ENCODE results near the gene RSPO1.
"Not testable (repeated sequence)": the region's sequence is repeated elsewhere in the genome, so short reads cannot be mapped to it uniquely, and the experiment has no call there.

The RSPO1 gene

GRCh38 chr1:37612186-37612585 is 22.5 kb downstream of the RSPO1 start:
- DNase-seq, result no peak

GRCh38 chr1:37609994-37610393 is 24.7 kb downstream of the RSPO1 start:
- no peak for DNase-seq

- DNase-seq, result no peak
Measured at GRCh38 chr1:37609002-37609401, 25.7 kb downstream of the RSPO1 start.

DNA sequence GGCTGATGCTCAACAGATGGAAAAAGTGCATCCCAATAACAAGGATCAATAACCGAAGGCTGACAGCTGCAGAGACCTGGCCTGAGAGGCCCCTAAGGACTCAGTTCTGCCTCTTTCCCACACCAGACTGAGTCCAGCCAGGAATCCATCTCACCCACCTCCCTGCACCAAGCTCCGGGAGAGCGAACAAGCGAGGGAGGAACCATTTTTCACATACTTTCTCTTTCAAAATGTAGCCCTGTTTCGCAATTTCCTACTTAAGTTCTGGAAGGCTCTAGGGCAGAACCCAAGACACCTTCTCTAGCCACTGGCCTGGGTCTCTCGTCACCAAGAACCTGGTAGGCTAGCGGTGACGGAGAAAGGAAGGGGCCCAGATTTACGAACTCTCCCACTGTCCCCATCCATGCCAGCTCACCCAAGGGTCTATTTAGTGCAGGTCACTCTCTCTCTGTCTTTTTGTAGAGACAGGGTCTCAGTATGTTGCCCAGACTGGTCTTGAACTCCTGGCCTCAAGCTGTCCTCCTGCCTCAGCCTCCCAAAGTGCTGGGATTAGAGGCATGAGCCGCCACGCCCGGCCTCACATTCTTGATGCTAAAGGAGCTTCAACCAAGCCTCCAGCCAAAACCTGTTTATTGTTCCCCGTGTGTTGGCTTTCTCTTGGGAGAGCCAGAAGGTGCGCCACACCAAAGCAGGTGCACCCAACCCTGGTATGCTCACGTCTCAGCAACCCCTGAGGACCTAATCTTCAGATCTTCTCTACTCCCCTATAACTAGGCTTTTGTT is 28.0 kb downstream of the RSPO1 start:
- DNase-seq, result peak; percentile 10

- no peak for DNase-seq
Measured at GRCh38 chr1:37605806-37606474, 28.8 kb downstream of the RSPO1 start.

DNA sequence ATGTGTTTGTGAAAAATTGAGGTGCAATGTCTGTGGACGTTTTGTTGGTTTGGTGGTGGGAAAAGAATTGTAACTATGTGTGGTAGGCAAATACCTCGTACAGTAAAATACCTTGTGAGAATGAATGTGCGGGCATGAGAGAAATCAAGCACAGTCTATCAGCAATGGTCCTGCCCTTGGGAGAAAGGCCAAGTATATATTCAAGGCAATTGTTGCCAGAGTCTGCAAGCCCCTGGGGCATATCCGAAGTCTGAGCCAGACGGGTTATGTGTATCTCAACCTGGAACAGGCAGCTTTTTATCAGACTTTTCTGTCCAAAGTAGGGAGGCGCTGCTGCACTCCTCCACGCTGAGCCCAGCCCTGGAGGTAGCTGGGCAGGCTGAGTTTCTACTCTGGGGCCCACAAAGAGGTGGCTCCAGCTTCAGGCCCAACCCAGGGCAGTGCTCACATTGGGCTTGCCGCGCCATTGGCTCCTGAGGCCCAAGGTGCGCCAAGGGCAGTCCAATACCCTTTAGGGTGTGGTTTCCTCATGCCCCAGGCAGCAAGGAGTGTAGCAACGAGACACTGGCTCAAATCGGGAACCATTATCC is 29.5 kb downstream of the RSPO1 start:
- DNase-seq, result no peak

DNA sequence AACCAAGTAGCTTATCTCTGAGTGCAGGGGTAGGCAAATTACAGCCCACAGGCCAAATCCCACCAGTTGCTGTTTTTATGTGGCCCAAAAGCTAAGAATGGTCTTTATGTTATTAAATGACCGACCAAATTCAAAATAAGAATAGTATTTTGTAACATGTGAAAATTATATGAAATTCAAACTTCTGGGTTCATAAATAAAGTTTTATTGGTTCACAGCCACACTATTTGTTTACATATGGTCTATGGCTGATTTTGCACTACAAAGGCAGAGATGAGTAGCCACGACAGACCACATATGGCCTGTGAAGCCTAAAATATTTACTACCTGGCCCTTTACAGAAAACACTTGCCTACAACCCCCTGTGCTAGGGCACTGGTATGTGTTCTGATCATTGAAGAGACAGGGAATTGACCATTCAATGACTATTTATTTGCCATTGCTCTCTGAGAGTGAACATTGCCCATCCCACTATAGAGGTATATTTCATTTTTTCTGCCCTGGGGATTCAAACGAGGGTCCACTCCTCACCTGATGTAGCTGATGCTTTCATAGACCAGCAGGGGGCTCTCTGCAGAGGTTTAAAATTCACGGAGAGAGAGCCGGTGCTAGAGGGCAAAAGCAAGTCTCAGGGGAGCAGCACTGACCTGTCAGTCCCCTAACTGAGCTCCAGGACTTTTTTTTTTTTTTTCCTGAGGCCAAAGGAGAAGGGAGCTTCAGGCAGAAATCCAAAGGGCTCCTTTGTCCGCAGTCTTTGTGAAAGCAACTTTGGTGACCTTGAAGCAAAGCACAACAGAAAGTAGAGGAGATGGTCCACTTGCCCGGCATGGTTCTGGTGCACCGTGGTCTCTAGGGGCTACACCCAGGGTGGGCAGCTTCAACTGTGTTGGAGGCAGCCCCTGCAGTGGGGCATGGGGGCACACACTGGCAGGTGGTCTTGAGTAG is 31.7 kb downstream of the RSPO1 start:
- peak; percentile 34 for DNase-seq

GRCh38 chr1:37601441-37601840 is 33.3 kb downstream of the RSPO1 start:
- no peak for DNase-seq

DNA sequence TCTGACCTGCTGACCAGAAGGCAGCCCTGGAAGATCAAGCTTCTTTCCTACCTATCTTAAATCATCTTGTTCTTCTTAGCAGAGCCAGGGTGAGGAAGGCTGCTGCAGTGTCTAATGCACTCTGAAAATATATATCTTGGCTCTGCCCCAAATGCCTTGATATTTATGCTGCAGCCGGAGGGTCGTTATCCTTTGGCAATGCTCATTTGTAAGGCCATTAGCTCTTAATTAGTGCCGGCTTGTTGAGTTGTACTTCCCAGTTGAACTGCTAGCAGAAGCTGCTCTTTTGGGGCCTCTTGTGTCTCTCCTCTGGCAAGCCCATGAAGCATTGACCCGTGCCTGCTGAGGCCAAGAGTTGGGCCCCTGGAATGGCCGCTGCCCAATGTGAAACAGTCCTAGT is 34.8 kb downstream of the RSPO1 start:
- no peak for DNase-seq

GRCh38 chr1:37596182-37596667 is 38.5 kb downstream of the RSPO1 start:
- no peak for DNase-seq

DNA sequence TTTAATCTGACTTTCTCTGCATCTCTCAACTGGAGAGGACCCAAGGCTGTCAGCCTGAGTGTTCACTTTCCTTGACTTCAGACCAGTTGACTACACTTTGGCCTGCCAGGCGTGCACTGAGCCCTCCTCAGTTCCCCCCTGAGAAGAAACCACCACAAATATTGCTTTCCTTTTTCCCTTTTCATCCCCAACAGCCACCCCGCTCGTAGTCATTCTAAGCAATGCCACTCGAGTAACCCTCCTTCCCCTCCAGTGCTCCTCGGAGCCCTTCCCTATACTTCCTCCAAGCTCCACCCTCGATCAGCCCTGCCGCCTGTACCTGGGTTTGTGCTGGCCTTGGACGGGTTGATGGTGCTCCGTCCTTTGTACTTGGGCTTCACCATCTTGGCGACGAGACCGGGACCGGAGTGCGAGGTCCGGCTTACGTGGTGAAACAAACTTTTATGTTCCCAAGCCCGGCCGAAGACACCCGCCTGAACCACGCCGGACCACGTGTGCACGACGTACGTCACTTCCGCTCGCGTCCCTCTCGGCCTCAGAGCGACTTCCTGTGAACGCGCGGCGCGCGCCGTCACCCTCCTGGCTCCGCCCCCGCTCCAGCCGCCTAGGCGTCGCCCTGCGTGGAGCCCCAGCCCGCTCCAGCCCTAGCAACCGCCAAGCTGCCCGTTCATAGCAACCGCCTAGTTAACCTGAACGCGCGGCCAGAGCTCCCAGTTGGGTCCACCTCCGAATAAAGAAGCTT is 39.1 kb downstream of the RSPO1 start, which contains the start of gene GNL2:
Gene GNL2, minus strand, starts transcription at position 498 of the 742 bp plus-strand sequence. Its CDS starts 115 bp downstream, at position 383.
- DNase-seq, result peak; percentile 96

DNA sequence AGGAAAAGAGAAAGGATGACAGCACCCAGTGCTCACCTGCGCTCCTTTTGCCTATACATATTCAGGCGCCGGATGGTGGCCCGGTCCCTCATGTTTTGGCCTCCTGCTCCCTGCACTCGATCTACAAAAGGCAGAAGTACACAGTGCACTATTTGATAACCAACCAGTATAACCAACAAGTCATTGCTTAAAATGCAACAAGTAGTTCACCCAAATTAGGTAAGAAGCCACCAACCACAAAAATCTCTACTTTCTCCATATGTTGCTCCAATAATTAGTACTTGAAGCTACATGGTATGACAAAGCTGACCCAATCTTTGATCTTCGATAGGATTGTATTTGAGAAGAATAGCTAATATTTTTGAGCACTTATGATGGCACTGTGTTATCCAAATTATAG is 41.0 kb downstream of the RSPO1 start:
- DNase-seq, result no peak

- DNase-seq, result no peak
Measured at GRCh38 chr1:37588939-37589338, 45.8 kb downstream of the RSPO1 start.

DNA sequence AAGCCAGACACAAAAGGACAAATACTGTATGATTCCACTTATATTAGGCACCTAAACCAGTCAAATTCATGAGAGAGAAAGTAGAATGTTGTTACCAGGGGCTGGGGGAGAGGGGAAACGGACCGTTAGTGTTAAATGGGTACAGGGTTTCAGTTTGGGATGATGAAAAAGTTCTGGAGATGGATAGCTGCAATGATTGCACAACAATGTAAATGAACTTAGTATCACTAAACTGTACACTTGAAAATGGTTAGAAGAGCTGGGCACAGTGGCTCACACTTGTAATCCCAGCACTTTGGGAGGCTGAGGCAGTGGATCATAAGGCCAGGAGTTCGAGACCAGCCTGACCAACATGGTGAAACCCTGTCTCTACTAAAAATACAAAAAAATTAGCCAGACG is 50.1 kb downstream of the RSPO1 start:
- not testable (repeated sequence) for DNase-seq

- DNase-seq, result peak; percentile 47
Measured at GRCh38 chr1:37575692-37576091, 59.0 kb downstream of the RSPO1 start.

DNA sequence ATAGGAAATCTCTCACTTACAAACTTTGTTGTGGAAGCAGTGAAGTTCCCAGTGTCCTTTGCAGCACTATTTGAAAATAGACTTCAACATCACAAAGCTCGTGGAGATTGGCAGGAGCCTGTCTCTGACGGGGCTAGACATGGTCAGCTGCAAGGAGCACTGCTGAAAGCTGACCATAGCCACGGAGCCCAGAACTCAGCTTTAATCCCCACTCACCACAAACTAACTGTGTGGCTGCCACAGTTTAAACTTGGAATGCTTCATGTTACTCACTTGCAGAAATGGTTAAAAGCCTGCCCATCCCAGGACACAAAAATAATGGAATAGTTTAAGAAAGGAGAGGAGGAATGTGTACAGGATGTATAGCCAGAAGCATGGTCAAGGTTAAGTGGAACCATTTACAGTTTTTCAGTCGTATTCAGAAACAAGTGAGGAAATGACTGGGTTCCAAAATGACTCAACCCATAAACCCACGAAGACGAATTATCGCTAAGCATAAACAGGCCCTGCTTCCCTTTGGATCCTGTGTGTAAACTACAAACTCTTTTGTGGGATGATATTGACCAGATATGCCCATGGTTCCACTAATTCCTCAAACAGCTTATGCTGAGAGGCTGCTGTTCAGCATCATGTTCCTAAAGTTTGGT is 59.7 kb downstream of the RSPO1 start:
- peak; percentile 84 for DNase-seq

GRCh38 chr1:37570528-37571334 is 64.0 kb downstream of the RSPO1 start:
- DNase-seq, result no peak

- DNase-seq, result no peak
Measured at GRCh38 chr1:37567023-37567422, 67.7 kb downstream of the RSPO1 start.

DNA sequence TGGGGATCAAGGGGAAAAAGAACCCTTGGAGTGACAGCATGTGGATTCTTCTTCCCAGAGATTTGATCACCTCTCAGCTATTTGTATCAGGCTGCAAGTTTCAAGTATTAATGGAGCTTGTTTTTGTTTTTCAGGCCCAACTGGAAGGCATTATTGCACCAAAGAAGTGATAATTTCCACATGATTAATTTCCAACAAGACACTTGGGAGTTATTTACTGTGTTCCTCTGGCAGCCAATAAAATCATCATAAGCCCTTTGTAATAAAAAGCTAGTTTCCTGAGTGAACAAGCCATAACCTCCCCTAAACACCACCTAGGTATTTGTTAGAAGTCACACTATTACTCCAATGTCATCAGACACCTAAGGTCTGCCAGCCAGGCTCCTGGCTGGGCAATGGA is 69.8 kb downstream of the RSPO1 start:
- no peak for DNase-seq

- DNase-seq, result no peak
Measured at GRCh38 chr1:37562984-37563383, 71.7 kb downstream of the RSPO1 start.
